Dendritic cell treated with granulocyte-macrophage colony-stimulating factor and Interleukin-4, amounts not matched to agents 40 ng/mL and 50 ng/mL, for 4 days (primary cell): Measurements from ENCODE around the gene CYBB.

Experiments
- H3K27ac Mint-ChIP-seq: one replicate; pipeline ENCODE4 v1.8.0; 2022; ENCODE audit warnings: mild to moderate bottlenecking, mixed read lengths
- H3K27me3 Mint-ChIP-seq: one replicate; pipeline ENCODE4 v1.8.0; 2022; ENCODE audit warnings: mild to moderate bottlenecking, mixed read lengths
- H3K36me3 Mint-ChIP-seq: one replicate; pipeline ENCODE4 v1.8.0; 2022; ENCODE audit warnings: low read depth, mixed read lengths
- H3K4me1 Mint-ChIP-seq: one replicate; pipeline ENCODE4 v1.8.0; 2022; ENCODE audit warnings: low read depth, mixed read lengths
- H3K4me3 Mint-ChIP-seq: one replicate; pipeline ENCODE4 v1.8.0; 2022; ENCODE audit warnings: mild to moderate bottlenecking, moderate library complexity, mixed read lengths
- H3K9me3 Mint-ChIP-seq: one replicate; pipeline ENCODE4 v1.8.0; 2022; ENCODE audit warnings: mixed read lengths
- intact Hi-C: fragments of 100-400 bp; cut with micrococcal nuclease; formaldehyde crosslinking; loops from one replicate; pipeline ENCODE4 v1.15.0; 2022

The CYBB gene

DNA sequence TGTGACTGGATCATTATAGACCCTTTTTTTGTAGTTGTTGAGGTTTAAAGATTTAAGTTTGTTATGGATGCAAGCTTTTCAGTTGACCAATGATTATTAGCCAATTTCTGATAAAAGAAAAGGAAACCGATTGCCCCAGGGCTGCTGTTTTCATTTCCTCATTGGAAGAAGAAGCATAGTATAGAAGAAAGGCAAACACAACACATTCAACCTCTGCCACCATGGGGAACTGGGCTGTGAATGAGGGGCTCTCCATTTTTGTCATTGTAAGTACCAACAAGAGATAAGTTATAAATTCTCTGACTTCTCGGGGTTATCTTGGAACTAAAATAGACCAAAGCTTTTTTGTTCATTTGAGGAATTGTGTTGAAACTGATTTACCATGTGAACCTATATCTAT is at the start of gene CYBB:
TSS of gene CYBB (plus strand) at position 203 of the 400 bp plus-strand sequence. CDS start at position 222, 19 bp downstream.
- H3K27ac Mint-ChIP-seq = peak within 1 kb of the TSS; percentile 90
- peak within 1 kb of the TSS; percentile 76 for H3K4me3 Mint-ChIP-seq
- H3K4me1 Mint-ChIP-seq = peaks cover 45% of the 10 kb centered on the region
- no peaks in the 10 kb centered on the region for H3K27me3 Mint-ChIP-seq
- intact Hi-C loops = loop anchor here (5.0 kb wide), 1 partner anchor 37 kb away; no protein-coding TSS in a partner anchor
- no peaks in the 10 kb centered on the region for H3K9me3 Mint-ChIP-seq
- peaks cover 35% of the 10 kb centered on the region for H3K36me3 Mint-ChIP-seq

GRCh38 chrX:37745354-37745753 is 34.5 kb upstream of the CYBB start:
- no peaks in the 10 kb centered on the region for H3K27me3 Mint-ChIP-seq
- H3K9me3 Mint-ChIP-seq = no peaks in the 10 kb centered on the region
- H3K27ac Mint-ChIP-seq = peak overlapping the region; percentile 87
- peaks cover 31% of the 10 kb centered on the region for H3K4me1 Mint-ChIP-seq
- intact Hi-C loops = loop anchor here (1.0 to 5.0 kb wide), 2 partner anchors 42 to 80 kb away; no protein-coding TSS in a partner anchor
- H3K4me3 Mint-ChIP-seq = no peak overlapping the region
- no peaks in the 10 kb centered on the region for H3K36me3 Mint-ChIP-seq

- Mint-ChIP-seq H3K4me3 (no peak overlapping the region), H3K36me3 (no peaks in the 10 kb centered on the region)
- intact Hi-C loops = loop anchor here (1.0 to 5.0 kb wide), 2 partner anchors 41 to 79 kb away; no protein-coding TSS in a partner anchor
These were observed 34.0 kb upstream of the CYBB start for GRCh38 chrX:37745835-37746217.

GRCh38 chrX:37746218-37746941 is 33.5 kb upstream of the CYBB start:
- Mint-ChIP-seq H3K27me3 (no peaks in the 10 kb centered on the region), H3K4me1 (peaks cover 31% of the 10 kb centered on the region), H3K4me3 (peak overlapping the region; percentile 24), H3K27ac (peak overlapping the region; percentile 87), H3K36me3 (no peaks in the 10 kb centered on the region), H3K9me3 (no peaks in the 10 kb centered on the region)
- intact Hi-C loops = loop anchor here (5.0 kb wide), 1 partner anchor 41 kb away; no protein-coding TSS in a partner anchor

More at GRCh38 chrX:37745835-37746217, 34.0 kb upstream of the CYBB start:
- Mint-ChIP-seq H3K27ac (peak overlapping the region; percentile 87), H3K9me3 (no peaks in the 10 kb centered on the region), H3K27me3 (no peaks in the 10 kb centered on the region), H3K4me1 (peaks cover 31% of the 10 kb centered on the region)

DNA sequence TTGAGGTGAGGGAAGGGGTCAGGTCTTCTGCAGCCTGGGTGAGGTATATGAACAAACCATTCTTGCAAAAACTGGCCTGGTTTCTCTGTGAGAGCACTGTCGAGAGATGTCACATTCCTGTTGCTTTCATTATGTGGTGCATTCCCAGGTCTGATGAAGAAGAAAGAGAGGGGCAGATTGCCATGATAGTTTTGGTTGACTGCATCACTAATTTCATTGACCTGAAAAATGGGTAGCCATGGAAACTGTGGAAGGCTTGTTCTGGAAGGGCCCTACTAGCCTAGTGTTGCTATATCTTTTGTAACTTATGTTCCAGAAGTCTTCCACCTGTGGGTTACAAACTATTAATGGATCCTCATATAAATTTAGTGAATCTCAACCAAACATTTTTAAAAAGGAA is 32.9 kb upstream of the CYBB start:
- Mint-ChIP-seq H3K27ac (peak overlapping the region; percentile 87), H3K4me1 (peaks cover 31% of the 10 kb centered on the region), H3K4me3 (no peak overlapping the region), H3K9me3 (no peaks in the 10 kb centered on the region), H3K27me3 (no peaks in the 10 kb centered on the region), H3K36me3 (no peaks in the 10 kb centered on the region)
- intact Hi-C loops = loop anchor here (5.0 kb wide), 1 partner anchor 40 kb away; no protein-coding TSS in a partner anchor

DNA sequence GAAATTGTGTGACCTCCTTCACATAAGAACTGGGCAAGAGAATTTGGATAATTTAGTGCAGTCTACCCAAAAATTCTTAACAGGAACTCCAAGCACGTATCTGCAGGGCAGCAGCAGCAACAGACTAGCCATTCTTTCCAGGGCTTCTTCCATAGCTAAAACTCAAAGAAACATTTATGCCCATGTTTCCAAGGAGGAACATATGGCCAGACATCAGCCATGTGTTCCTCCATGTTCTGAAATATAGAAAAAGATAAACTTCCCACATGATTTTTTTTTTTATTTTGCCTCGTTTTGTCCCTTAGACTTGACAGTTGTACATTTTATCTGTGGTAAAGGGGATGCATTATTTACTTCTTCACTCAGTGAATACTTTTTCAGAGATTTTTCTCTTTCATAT is 27.6 kb upstream of the CYBB start:
- H3K27me3 Mint-ChIP-seq = no peaks in the 10 kb centered on the region
- H3K9me3 Mint-ChIP-seq = no peaks in the 10 kb centered on the region
- peaks cover 11% of the 10 kb centered on the region for H3K4me1 Mint-ChIP-seq
- H3K4me3 Mint-ChIP-seq = no peak overlapping the region
- intact Hi-C loops = no loop called here
- no peaks in the 10 kb centered on the region for H3K36me3 Mint-ChIP-seq
- no peak overlapping the region for H3K27ac Mint-ChIP-seq

- no peaks in the 10 kb centered on the region for H3K27me3 Mint-ChIP-seq
- H3K4me1 Mint-ChIP-seq = peaks cover 12% of the 10 kb centered on the region
- no peaks in the 10 kb centered on the region for H3K9me3 Mint-ChIP-seq
- no peak overlapping the region for H3K4me3 Mint-ChIP-seq
- intact Hi-C loops = no loop called here
- no peaks in the 10 kb centered on the region for H3K36me3 Mint-ChIP-seq
- H3K27ac Mint-ChIP-seq = no peak overlapping the region
These were observed 26.9 kb upstream of the CYBB start for GRCh38 chrX:37752936-37753335.

DNA sequence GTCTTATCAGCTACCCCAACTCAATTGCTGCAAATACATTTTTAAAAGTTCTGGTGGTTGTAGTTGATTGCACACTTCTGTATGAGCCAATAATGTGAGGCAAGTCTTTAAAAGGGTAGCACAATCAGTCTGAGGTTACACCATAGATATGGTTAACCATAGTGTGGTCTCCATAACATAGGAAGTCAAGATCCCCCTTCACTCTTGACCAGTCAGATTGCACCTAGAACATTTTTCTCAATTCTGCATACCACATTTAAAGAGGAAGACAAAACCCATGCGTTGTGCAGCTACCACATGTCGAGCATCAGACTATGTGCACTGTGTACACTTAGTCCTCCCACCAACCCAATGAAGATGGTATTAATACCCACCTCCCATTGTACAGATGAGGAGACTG is 26.5 kb upstream of the CYBB start:
- Mint-ChIP-seq H3K36me3 (no peaks in the 10 kb centered on the region), H3K9me3 (no peaks in the 10 kb centered on the region), H3K27ac (no peak overlapping the region), H3K4me3 (no peak overlapping the region), H3K4me1 (peaks cover 11% of the 10 kb centered on the region), H3K27me3 (no peaks in the 10 kb centered on the region)
- intact Hi-C loops = no loop called here

- H3K9me3 Mint-ChIP-seq = no peaks in the 10 kb centered on the region
- intact Hi-C loops = no loop called here
- no peaks in the 10 kb centered on the region for H3K36me3 Mint-ChIP-seq
- H3K4me1 Mint-ChIP-seq = peaks cover 12% of the 10 kb centered on the region
- H3K4me3 Mint-ChIP-seq = no peak overlapping the region
- H3K27me3 Mint-ChIP-seq = no peaks in the 10 kb centered on the region
- no peak overlapping the region for H3K27ac Mint-ChIP-seq
These were observed 25.3 kb upstream of the CYBB start for GRCh38 chrX:37754516-37754915.

- Mint-ChIP-seq H3K27ac (no peak overlapping the region), H3K4me3 (no peak overlapping the region), H3K4me1 (peaks cover 12% of the 10 kb centered on the region), H3K27me3 (no peaks in the 10 kb centered on the region), H3K36me3 (no peaks in the 10 kb centered on the region), H3K9me3 (no peaks in the 10 kb centered on the region)
- intact Hi-C loops = no loop called here
These were observed 24.8 kb upstream of the CYBB start for GRCh38 chrX:37755025-37755424.

- intact Hi-C loops = no loop called here
- Mint-ChIP-seq H3K4me1 (peaks cover 12% of the 10 kb centered on the region), H3K27ac (no peak overlapping the region), H3K4me3 (no peak overlapping the region), H3K36me3 (no peaks in the 10 kb centered on the region), H3K27me3 (no peaks in the 10 kb centered on the region), H3K9me3 (no peaks in the 10 kb centered on the region)
These were observed 22.8 kb upstream of the CYBB start for GRCh38 chrX:37757082-37757481.

- H3K27me3 Mint-ChIP-seq = no peaks in the 10 kb centered on the region
- no peak overlapping the region for H3K4me3 Mint-ChIP-seq
- H3K4me1 Mint-ChIP-seq = peaks cover 13% of the 10 kb centered on the region
- no peak overlapping the region for H3K27ac Mint-ChIP-seq
- no peaks in the 10 kb centered on the region for H3K36me3 Mint-ChIP-seq
- H3K9me3 Mint-ChIP-seq = no peaks in the 10 kb centered on the region
- intact Hi-C loops = no loop called here
These were observed 20.5 kb upstream of the CYBB start for GRCh38 chrX:37759351-37759750.

- H3K36me3 Mint-ChIP-seq = no peaks in the 10 kb centered on the region
- H3K9me3 Mint-ChIP-seq = no peaks in the 10 kb centered on the region
- no peak overlapping the region for H3K4me3 Mint-ChIP-seq
- intact Hi-C loops = no loop called here
- H3K27ac Mint-ChIP-seq = no peak overlapping the region
- H3K4me1 Mint-ChIP-seq = peaks cover 17% of the 10 kb centered on the region
- no peaks in the 10 kb centered on the region for H3K27me3 Mint-ChIP-seq
These were observed 19.9 kb upstream of the CYBB start for GRCh38 chrX:37759878-37760418.

- no peaks in the 10 kb centered on the region for H3K9me3 Mint-ChIP-seq
- intact Hi-C loops = no loop called here
These were observed 16.5 kb upstream of the CYBB start for GRCh38 chrX:37763400-37763799.

More at GRCh38 chrX:37763400-37763799, 16.5 kb upstream of the CYBB start:
- no peaks in the 10 kb centered on the region for H3K27me3 Mint-ChIP-seq
- H3K27ac Mint-ChIP-seq = no peak overlapping the region
- H3K4me3 Mint-ChIP-seq = no peak overlapping the region
- no peaks in the 10 kb centered on the region for H3K36me3 Mint-ChIP-seq
- H3K4me1 Mint-ChIP-seq = peaks cover 25% of the 10 kb centered on the region
